Transverse colon (tissue), 3 donors: Measurements from ENCODE around the gene CAMTA1.

ENCODE experiments used
- EP300 ChIP-seq: sonication (generic); formaldehyde crosslinking; IDR thresholded peaks from one replicate; pipeline ENCODE4 v1.6.1; 2017; ENCODE audit warnings: antibody characterized with exemption, low read depth
- TF ChIP-seq, protein P1 (sequence below), 5 experiments: fragments of 200-600 bp in 3 of 5; fragments of 450-650 bp in 2 of 5; sonication (generic) in 3 of 5; IDR thresholded peaks; 1 replicate in 2 of 5; 2 replicates in 3 of 5; pipeline ENCODE4 v1.5.1; 2016 to 2017; ENCODE audit warnings: antibody characterized with exemption in 5 of 5, inconsistent platforms in 3 of 5, mild to moderate bottlenecking in 2 of 5, moderate library complexity in 1 of 5

DNA sequence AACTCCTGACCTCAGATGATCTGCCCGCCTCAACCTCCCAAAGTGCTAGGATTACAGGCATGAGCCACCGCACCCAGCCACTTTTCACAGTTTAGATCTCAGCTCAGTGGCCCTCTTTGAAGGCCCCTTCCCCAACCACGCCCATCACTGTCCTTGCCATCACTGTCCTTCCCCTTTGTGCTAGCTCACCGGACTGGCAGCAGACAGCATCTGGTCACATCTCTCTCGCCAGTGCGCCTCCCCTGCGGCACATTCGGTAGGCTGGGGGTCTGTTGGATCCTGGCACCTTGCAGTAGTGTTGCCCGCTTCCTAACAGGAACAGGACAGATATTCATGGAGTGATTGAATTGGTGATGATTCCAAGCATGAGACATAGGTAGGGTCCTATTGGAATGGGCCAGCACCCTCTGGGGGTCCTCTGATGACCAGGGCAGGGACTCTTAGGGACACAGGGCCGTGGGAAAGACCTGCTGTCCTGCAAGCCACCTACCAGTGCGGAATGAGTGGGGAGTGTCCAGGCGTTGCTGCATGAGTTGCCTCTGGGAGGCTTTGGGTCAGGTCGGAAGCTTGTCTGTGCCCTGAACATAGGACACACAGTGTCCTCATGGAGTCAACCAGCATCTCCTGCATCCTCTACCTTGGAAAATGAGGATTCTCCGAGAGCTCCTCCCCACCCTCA, 807.0 kb downstream of the CAMTA1 start:
- TF ChIP-seq, protein P1, sequence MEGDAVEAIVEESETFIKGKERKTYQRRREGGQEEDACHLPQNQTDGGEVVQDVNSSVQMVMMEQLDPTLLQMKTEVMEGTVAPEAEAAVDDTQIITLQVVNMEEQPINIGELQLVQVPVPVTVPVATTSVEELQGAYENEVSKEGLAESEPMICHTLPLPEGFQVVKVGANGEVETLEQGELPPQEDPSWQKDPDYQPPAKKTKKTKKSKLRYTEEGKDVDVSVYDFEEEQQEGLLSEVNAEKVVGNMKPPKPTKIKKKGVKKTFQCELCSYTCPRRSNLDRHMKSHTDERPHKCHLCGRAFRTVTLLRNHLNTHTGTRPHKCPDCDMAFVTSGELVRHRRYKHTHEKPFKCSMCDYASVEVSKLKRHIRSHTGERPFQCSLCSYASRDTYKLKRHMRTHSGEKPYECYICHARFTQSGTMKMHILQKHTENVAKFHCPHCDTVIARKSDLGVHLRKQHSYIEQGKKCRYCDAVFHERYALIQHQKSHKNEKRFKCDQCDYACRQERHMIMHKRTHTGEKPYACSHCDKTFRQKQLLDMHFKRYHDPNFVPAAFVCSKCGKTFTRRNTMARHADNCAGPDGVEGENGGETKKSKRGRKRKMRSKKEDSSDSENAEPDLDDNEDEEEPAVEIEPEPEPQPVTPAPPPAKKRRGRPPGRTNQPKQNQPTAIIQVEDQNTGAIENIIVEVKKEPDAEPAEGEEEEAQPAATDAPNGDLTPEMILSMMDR (IDR thresholded peaks at IDR 0.05) = no peak
- no peak for TF ChIP-seq EP300
